Adrenal gland (tissue), 12 donors: ENCODE results near the gene TYK2. TPM values are rescaled to one million over a fixed set of nuclear protein-coding genes. Genes with fewer than 3 reads are reported as not detected.
A peak's percentile ranks its signal among the peaks of the same experiment; 100 is the strongest.

Experiments used
- DNase-seq, 7 donors: peaks; one replicate each; pipeline ENCODE4 v3.0.0-alpha.2; 2019 to 2020
- H3K27ac ChIP-seq, 5 donors: fragments of 200-600 bp; sonication (generic) in 4 of 5; 1 replicate in 3 of 5; 2 replicates in 2 of 5; pipeline versions ENCODE4 v1.5.1 to v1.8.0; 2016 to 2020; ENCODE audit warnings: mild to moderate bottlenecking in 1 of 5
- H3K27me3 ChIP-seq: fragments of 200-600 bp; 2 replicates; pipeline ENCODE4 v1.8.0; 2021
- H3K36me3 ChIP-seq, 2 donors: fragments of 200-600 bp; replicated peaks in 1 of 2; 1 replicate in 1 of 2; 2 replicates in 1 of 2; pipeline versions ENCODE4 v1.5.1 to v1.8.0; 2018 to 2022
- H3K4me1 ChIP-seq, 2 donors: fragments of 200-600 bp; replicated peaks in 1 of 2; 1 replicate in 1 of 2; 2 replicates in 1 of 2; pipeline versions ENCODE4 v1.5.1 to v1.8.0; 2018 to 2021
- H3K4me3 ChIP-seq, 4 donors: fragments of 200-600 bp; sonication (generic) in 3 of 4; one replicate each; pipeline ENCODE4 v1.5.1; 2016 to 2018
- H3K9me3 ChIP-seq, 3 donors: fragments of 200-600 bp; sonication (generic) in 1 of 3; replicated peaks in 1 of 3; 1 replicate in 2 of 3; 2 replicates in 1 of 3; pipeline versions ENCODE4 v1.5.1 to v1.8.0; 2016 to 2021
- CTCF ChIP-seq, 6 experiments: fragments of 450-650 bp in 4 of 6; fragments of 200-600 bp in 2 of 6; sonication (generic) in 1 of 6; IDR thresholded peaks; 1 replicate in 5 of 6; 2 replicates in 1 of 6; pipeline versions ENCODE4 v1.5.1 to v1.8.0; 2016 to 2021; ENCODE audit warnings: antibody characterized with exemption in 6 of 6, mild to moderate bottlenecking in 2 of 6, moderate library complexity in 1 of 6
- POLR2A ChIP-seq, 2 donors: fragments of 450-650 bp; IDR thresholded peaks; one replicate each; pipeline ENCODE4 v1.6.1; 2017; ENCODE audit warnings: antibody characterized with exemption in 2 of 2, mild to moderate bottlenecking in 2 of 2, moderate library complexity in 1 of 2
- WGBS, 4 donors: extraction: QIAGEN DNeasy Blood & Tissue Kit in 2 of 4; methylation state at CpG; one replicate each; pipeline versions ENCODE4 v1.1.5 to v1.1.7; 2013 to 2017; 5-methylcytosine and 5-hydroxymethylcytosine counted together
- intact Hi-C, 2 donors: fragments of 100-400 bp; cut with DNase I; formaldehyde crosslinking; loops; one replicate each; pipeline versions ENCODE4 v1.14.1 to v1.15.0; 2022 to 2023
- polyA plus RNA-seq, 3 donors: library from polyadenylated mRNA; stranded (reverse); fragments of 200-250 nt in 2 of 3; fragments of 350-450 nt in 1 of 3; fragmentation: Illumina TruSeq in 1 of 3; extraction: RNeasy Lipid Tissue Mini Kit (QIAGEN cat#74804) in 1 of 3; gene quantifications; one replicate each; pipeline ENCODE4 v1.2.3, GENCODE V29; 2013 to 2014
- total RNA-seq, 9 donors: library from RNA; depleted of rRNA in 4 of 9; stranded (reverse); fragments of >200 nt in 4 of 9; fragments of 120-200 nt in 1 of 9; fragmentation: NEBNext Ultra II Directional in 1 of 9; extraction: Animal tissue kit (Norgen Biotek cat#: 25700) in 1 of 9; gene quantifications; one replicate each; pipeline versions ENCODE4 v1.1.0 to v1.2.4, GENCODE V29; 2013 to 2023
- donor health status: healthy with polysubstance abuse.
- donor health status: Bipolar disorder and iron deficiency.
- donor health status: DM: yes; HTN: yes; CAD: no.
- donor health status: DM: no; HTN: no; CAD: no.
- donor health status: DM: no; HTN: no; CAD: no.
- donor health status: DM: yes; HTN: yes; CAD: no.

TYK2 gene
- total and polyA plus RNA-seq, 12 donors: 56.1 to 408 (median 104) TPM

DNA sequence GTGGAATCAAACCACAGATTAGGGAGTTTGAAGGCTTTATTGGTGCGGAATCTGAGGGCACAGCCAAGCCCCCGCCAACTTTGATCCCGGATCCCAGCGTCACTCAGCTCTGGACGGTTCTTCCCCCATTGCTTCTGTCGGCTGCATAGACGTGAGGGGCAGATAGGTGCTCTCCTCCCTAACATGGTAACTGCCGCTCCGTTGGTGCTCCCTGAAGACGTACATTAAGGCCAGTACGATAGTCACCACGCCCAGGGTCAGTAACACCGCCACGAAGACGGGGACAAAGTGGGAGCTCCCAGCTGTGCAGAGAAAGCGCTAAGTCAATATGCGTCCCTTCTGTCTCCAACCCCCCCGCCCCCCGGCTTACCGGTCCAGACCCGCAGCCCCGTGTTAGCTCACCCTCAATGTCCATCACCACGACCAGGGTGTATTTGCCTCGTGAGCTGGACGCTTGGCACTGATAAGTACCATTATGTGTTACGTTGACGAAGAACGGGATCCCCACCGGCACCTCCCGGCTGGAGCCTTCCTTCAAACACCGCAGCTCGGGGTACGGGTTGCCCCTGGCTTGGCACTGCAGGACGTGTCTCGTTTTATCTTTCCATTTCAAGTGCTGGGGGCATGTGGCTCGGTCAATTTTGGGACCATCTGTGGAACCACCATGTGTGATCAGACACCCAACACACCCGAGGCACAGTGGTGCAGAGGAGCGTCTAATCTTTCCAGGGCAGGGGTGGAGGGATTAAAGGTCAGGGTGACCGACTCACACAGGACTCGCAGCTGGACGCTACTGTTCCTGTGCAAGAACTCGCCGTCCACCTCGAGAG lies 46.4 kb downstream of the TYK2 start:
- intact Hi-C loops: no loop called here
- Histone ChIP-seq H3K4me1 (peaks cover 13 to 17% of the 10 kb centered on the region in 2 donors), H3K4me3 (peak overlapping the region in 3 of 4 donors; percentile 25 to 84 (median 62)), H3K9me3 (no peaks in the 10 kb centered on the region), H3K27ac (peak overlapping the region; percentile 39 to 94 (median 85)), H3K27me3 (no peaks in the 10 kb centered on the region), H3K36me3 (peaks cover 0 to 14% of the 10 kb centered on the region in 2 donors)
- peak in 2 of 7 donors; percentile 27 to 56 for DNase-seq
- TF ChIP-seq POLR2A (IDR thresholded peaks at IDR 0.05): no peak
- TF ChIP-seq CTCF (IDR thresholded peaks at IDR 0.05): no peak
- 13 to 22% (median 16%) methylated on average over 20 to 44 of the region's 44 CpGs for WGBS, 4 donors

GRCh38 chr19:10332965-10333757 lies 47.2 kb downstream of the TYK2 start, which contains the start of gene RAVER1:
RAVER1 (minus strand) TSS chr19:10333529; CDS start chr19:10333507, 22 bp downstream.
- TF ChIP-seq CTCF (IDR thresholded peaks at IDR 0.05): peak in 1 of 6 experiments; percentile 17
- TF ChIP-seq POLR2A (IDR thresholded peaks at IDR 0.05): peak; percentile 73 to 85
- intact Hi-C loops: no loop called here

DNA sequence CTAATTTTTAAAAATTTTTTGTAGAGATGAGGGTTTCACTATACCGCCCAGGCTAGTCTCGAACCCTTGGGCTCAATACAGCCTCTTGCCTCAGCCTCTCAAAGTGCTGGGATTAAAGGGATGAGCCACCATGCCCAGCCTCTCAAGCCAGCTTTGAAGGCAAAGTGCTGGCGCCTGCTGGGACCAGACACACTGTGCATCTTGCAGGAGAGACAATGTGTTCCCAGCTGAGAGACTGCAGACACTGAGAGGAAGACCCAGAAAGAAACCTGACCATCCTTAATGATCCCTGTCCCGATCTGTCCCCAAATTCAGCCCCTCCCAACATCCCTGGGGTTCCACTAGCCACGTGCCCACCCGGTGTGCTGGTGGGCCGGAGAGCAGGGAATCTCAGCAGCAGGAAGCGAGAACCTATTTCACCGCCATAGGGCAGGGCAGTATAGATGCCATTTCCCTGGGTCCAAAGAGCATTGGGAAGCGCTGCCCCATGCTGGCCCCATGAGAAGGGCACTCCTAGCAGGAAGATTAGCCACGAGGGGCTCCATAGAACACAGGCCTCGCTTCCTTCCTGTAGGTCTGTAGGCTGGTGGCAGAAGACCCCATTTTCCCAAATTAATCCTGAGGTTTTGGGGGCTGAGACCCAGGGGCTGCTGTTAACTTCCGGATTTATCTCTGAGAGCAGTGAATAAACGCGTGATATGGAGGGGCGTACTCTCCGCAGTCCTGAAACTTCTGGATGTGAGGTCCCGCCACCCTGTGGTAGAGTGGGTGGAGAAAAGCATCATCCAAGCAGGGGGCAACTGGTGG lies 48.0 kb downstream of the TYK2 start:
- TF ChIP-seq POLR2A (IDR thresholded peaks at IDR 0.05) (no peak), CTCF (IDR thresholded peaks at IDR 0.05) (no peak)
- 37 to 42% (median 39%) methylated on average over 14 to 18 of the region's 18 CpGs for WGBS, 4 donors
- H3K4me1 ChIP-seq: peaks cover 13 to 17% of the 10 kb centered on the region in 2 donors

More at GRCh38 chr19:10332965-10333757, 47.2 kb downstream of the TYK2 start, which contains the start of gene RAVER1:
- peak; percentile 98 to 99 (median 98) for DNase-seq
- peak within 1 kb of the TSS; percentile 83 to 94 (median 85) for H3K27ac ChIP-seq
- H3K4me1 ChIP-seq: peaks cover 13 to 17% of the 10 kb centered on the region in 2 donors
- 0 to 2% (median 0%) methylated on average over 11 to 82 of the region's 82 CpGs for WGBS, 4 donors
- H3K4me3 ChIP-seq: peak within 1 kb of the TSS; percentile 34 to 87 (median 73)
- peaks cover 0 to 22% of the 10 kb centered on the region in 2 donors for H3K36me3 ChIP-seq
- H3K9me3 ChIP-seq: no peaks in the 10 kb centered on the region
- no peaks in the 10 kb centered on the region for H3K27me3 ChIP-seq

More for the DNA sequence above, 48.0 kb downstream of the TYK2 start:
- DNase-seq: no peak
- Histone ChIP-seq H3K4me3 (peak overlapping the region in 2 of 4 donors; percentile 62 to 84), H3K36me3 (peaks cover 0 to 30% of the 10 kb centered on the region in 2 donors), H3K27me3 (no peaks in the 10 kb centered on the region), H3K27ac (peak overlapping the region in 2 of 5 donors; percentile 93 to 94), H3K9me3 (no peaks in the 10 kb centered on the region)
- intact Hi-C loops: no loop called here
